ENCODE data around the gene FAXDC2. TPM values are rescaled to one million over a fixed set of nuclear protein-coding genes. Genes with fewer than 3 reads are reported as not detected.

The FAXDC2 gene
- total and polyA plus RNA-seq, 2 of the 8 experiments (the other 6 are each of a cell fraction or from before 2014, with no cell fraction given) = 3.7 to 5.9 TPM

GRCh38 chr5:154884424-154884823 is 34.0 kb upstream of the FAXDC2 start:
- Histone ChIP-seq H3K23me2 (ENCODE audit: low read depth, low read length) (no peaks in the 10 kb centered on the region), H3K14ac (ENCODE audit: insufficient read length) (no peak overlapping the region), H3K9ac (replicated peaks in 1 of 4; ENCODE audit: extremely low read depth in 1 of 4, low read depth in 3 of 4, low read length in 3 of 4) (no peak overlapping the region), H3K79me1 (ENCODE audit: low read depth, low read length) (no peaks in the 10 kb centered on the region), H2BK12ac (ENCODE audit: low read depth, low read length) (no peak overlapping the region), H3K56ac (replicated peaks; ENCODE audit: insufficient read length, low read depth, low read length) (no peak overlapping the region), H4K5ac (ENCODE audit: insufficient read length, low read depth, low read length) (no peak overlapping the region), H4K20me1 (replicated peaks in 1 of 2; ENCODE audit: control insufficient read depth in 1 of 2, insufficient read depth in 2 of 2, low read length in 2 of 2) (no peaks in the 10 kb centered on the region), H3K23ac (ENCODE audit: insufficient read length) (no peak overlapping the region), H3K4ac (replicated peaks; ENCODE audit: insufficient read length, low read depth, low read length) (no peak overlapping the region), H3K27ac (ENCODE audit: low read depth, low read length) (no peak overlapping the region), H2AFZ (ENCODE audit: low read length) (no peak overlapping the region), H3K27me3 (replicated peaks in 1 of 4; ENCODE audit: control insufficient read depth in 3 of 4, extremely low read depth in 1 of 4, insufficient read depth in 3 of 4, low read length in 3 of 4) (no peaks in the 10 kb centered on the region), H3K4me2 (ENCODE audit: insufficient read depth in 1 of 2, low read depth in 2 of 2, low read length in 2 of 2) (peak overlapping the region; percentile 8 to 39; a peak in 1 of 4 replicates), H2BK120ac (replicated peaks; ENCODE audit: low read depth, low read length) (no peak overlapping the region), H2BK15ac (ENCODE audit: low read length) (no peak overlapping the region), H3K79me2 (ENCODE audit: control insufficient read depth in 1 of 2, insufficient read depth in 2 of 2, low read length in 2 of 2) (no peaks in the 10 kb centered on the region; a peak in 1 of 4 replicates), H3K36me3 (ENCODE audit: control insufficient read depth in 2 of 4, insufficient read depth in 4 of 4, low read length in 3 of 4) (peaks cover 0 to 43% (median 15%) of the 10 kb centered on the region in 4 experiments), H4K91ac (replicated peaks; ENCODE audit: insufficient read length, low read length) (no peak overlapping the region), H3K18ac (ENCODE audit: extremely low read depth, low read length) (no peak overlapping the region), H3K4me3 (ENCODE audit: extremely low read depth in 1 of 4, insufficient read depth in 2 of 4, low read depth in 3 of 4, low read length in 4 of 4) (no peak overlapping the region), H3K9me3 (ENCODE audit: insufficient read depth in 2 of 2, low read depth in 1 of 2, low read length in 1 of 2) (no peaks in the 10 kb centered on the region), H2AK5ac (ENCODE audit: low read depth, low read length) (no peak overlapping the region), H4K8ac (ENCODE audit: extremely low read depth, insufficient read depth, low read length) (no peak overlapping the region), H2BK20ac (ENCODE audit: low read length) (no peak overlapping the region), H2BK5ac (ENCODE audit: low read depth, low read length) (no peak overlapping the region), H3K4me1 (replicated peaks in 1 of 4; ENCODE audit: control insufficient read depth in 3 of 4, insufficient read depth in 4 of 4, low read length in 3 of 4) (peaks cover 0 to 7% (median 0%) of the 10 kb centered on the region in 4 experiments; a peak in 1 of 7 replicates)
- ChIA-PET POLR2A (ENCODE audit: partially characterized antibody) (interaction anchor here (0.8 to 2.9 kb wide), 5 partner anchors 12 to 36 kb away, joined by 3 to 8 read pairs (median 4); partner anchors contain the start of gene CNOT8), CTCF (ENCODE audit: partially characterized antibody) (interaction anchor here (1.6 to 2.3 kb wide), 2 partner anchors 26 to 32 kb away, joined by 3 to 5 read pairs; partner anchors contain the start of gene CNOT8)
- no peak for TF ChIP-seq SP4 (IDR thresholded peaks at IDR 0.05; ENCODE audit: low read length)
- 0 out of 2 replicates have a peak, but pooled peaks have one; percentile 34 for TF ChIP-seq SP1 (IDR thresholded peaks at IDR 0.05; ENCODE audit: low read depth, low read length)
- peak in 1 of 2 experiments; percentile 3 for DNase-seq (ENCODE audit: low read depth in 1 of 2, low spot score in 2 of 2)
- 62% methylated on average over 8 of the region's 8 CpGs; no CpG with 5 or more reads in 1 of the 2 experiments for WGBS, 2 experiments (ENCODE audit: extremely low coverage in 1 of 2, insufficient coverage in 1 of 2, insufficient read length in 1 of 2, insufficient replicate concordance in 2 of 2, low coverage in 1 of 2, low lambda C conversion rate in 2 of 2, missing lambda C conversion rate in 1 of 2)
- peak; percentile 70 for FAIRE-seq
